ENCODE data around the gene DOK5.

DOK5 gene

DNA sequence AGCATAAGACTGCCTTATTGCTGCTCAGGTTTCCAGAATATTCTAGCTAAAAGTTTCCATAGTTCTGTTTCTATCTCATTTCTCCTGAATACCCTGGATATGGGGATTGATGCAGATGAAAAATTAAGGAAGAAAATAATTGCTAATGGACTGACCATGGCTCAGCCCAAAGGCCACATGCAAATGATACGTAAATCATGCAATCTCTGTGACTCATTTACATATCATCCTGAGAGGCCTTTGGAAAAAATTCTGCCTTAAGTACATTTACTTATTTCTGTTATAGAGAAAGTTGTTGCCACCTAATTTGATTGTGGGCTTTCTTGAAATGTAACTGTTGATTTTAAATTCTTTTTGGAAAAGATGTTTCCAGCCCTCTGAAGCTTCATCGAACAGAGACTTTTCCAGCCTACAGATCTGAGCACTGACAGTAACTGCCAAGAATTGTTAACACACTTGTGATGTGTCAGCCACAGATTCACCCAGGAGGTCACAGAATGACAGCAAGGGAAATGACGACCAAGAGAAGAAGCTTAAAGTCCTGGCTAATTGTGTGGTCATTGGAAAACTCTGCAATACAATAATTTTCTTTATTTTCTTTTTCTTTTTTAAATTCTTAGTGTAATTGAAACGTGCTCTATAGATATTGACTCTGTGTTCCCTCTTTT is 174.8 kb downstream of the DOK5 start:
- no peak for DNase-seq

DNA sequence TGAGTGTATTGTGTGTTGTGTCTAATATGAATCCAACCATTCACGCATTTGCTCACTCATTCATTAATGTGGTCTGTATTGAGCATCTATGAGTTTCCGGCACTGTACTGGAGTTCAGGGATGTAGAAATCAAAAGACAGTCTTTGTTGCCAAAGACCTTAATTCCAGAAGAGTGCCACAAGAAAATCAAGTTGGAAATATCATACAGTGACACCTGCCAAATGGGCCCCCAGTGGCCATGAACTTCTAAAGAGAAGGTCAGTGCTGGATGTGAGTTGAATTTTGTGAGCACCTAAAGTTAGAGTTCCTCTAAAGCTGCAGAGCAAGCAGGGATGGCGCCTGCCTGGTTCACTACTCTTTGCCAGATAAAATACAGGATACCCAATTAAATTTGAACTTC is 175.9 kb downstream of the DOK5 start:
- DNase-seq = no peak

DNA sequence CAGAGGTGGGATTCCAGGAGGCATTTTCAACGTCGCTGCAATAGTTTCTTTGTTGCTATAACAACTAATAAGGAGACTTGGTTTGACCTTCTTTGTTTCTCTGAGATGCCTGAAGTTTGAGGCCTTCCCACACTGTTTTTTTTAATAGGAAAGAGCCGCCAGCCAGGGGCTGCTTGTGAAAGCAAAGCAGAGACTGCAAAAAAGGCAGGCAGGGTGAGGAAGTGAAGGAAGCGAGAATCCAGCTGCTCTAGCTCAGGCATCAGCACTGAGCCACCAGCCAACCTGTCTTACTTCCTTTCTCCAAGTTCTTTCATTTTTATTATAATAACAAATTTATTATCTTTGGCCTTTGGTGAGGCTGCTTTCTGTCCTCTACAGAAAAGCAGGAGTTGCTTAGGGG is 179.1 kb downstream of the DOK5 start:
- DNase-seq = no peak

DNA sequence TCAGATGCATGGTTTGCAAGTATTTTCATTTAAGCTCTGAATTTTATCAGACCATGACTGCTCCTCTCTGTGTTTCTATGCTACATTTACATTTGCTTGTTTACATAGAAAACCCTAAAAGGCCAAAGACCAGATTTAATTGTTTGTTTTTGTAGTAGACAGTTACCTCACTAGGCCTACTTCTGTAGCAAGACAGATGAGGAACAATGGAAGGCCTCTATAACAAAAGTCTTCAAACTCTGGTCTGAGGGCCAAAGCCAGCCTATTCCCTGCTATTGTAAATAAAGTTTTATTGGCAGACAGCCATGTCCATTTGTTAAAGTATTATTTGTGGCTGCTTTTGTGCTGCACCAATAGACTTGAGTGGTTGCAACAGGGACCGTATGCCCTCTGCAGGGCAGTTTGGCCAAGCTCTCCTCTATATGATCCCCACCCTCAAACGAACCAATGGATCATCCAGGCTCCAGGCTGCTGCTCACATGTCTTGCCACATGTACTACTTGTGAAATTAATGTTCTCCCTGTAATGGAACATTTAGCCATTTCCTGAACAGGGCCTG is 182.0 kb downstream of the DOK5 start:
- no peak for DNase-seq

DNA sequence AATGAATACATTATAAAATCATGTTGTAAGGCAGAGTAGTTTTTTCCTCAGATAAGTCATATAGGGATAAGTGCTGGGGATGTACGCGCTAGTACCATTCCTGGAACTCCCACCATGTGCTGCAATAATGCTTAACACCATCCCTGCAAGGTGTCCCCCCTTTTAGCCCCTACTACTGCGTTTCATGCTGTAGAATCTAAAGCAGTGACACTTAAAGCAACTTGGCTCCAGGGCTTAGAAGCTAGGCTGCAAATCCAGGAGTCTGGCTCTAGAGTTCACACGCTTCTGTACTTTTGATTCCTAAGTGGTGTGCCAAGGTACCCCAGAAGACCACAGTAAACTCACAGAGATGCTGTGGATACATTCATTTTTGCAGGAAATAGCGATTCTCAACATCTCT is 183.1 kb downstream of the DOK5 start:
- DNase-seq = no peak

DNA sequence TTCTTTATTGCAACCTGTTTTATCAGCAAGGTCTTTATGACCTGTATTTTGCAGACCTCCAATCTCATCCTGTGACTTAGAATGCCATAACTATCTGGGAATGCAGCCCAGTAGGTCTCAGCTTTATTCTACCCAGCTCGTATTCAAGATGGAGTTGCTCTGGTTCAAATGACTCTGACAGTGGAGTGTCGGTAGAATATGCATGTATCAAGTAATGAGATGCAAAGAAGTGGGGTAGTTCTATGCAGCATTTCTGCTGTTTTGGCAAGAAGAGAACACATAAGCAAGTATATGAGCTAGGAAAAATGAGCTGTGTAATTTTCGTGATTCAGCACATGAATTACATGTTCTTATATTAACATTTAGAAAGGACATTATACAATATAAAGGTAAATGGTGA is 185.9 kb downstream of the DOK5 start:
- no peak for DNase-seq

DNA sequence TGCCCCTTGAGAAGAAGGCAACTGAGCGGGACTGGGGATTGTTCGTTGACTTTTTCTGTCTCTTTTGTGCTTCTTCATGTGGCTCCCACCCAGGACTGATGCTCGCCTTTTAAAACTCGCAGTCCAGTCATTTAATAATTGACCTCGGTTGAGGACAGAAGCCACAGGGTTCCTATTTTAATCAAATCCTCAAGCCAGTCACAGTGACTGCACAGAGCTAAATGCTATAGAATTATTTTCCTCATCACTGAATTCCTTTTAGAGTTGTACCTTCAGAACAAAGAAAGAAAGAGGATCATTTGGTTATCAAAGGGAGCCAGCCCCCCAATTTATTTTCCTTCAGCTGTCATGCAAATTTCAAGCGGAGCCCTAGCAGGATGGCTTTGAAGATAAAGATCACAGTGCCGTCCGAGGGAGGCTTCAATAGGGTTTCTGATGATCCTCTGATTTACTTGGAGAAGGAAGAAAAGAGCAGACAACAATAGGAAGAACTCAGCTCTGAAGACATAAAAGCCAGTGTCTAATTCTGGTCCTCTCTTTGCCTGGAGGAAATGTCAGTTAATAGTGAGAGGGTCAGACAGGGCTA is 186.6 kb downstream of the DOK5 start:
- no peak for DNase-seq

DNA sequence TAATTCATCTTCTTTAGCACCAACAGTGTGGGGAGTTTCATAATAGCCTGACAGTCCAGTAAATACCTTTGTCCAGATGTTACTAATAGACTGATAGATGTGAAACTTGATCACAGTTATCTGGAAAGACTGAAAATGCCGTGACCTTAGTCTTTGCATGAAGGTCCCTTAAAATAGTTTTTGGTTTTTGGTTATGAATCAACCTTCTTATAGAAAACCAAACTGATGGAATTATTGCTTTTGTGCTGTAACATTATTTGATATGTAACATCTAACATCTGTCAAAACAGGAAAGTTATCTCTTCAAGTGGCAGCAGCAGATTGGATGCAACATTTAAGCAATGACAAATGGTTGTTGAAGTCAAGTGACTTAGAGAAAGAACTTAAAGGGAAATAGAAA is 190.4 kb downstream of the DOK5 start:
- no peak for DNase-seq

DNA sequence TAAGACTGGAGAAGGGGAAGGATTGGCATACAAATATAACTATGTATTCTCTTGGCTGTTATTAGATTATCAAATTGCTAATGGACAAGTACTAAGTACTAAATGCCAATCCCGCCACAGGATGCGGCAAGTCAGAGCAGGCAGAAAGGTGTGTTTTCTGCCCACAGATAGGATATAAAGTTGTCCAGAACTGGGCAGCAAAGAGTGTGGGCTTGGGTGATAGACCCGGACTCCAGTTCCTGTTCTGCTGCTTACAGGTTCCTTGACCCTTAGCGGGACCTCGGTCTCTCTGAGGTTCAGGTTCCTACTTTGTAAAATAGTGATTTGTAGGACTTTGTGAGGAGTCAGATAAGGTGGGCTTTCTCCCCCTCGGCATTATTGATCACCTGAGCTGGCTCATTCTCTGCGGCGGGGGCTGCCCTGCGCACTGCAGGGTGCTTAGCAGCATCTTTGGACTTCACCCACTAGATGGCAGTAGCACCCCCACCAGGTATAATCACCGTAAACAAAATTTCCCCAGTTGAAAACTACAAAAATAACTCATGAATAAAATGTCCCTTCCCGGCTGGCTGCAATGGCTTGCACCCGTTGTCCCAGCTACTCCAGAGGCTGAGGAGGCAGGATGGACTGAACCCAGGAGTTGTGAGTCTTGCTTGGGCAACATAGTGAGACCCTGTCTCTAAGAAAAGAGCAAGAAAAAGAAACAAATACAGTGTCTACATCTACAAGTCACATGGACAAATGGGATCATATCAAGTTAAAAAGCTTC is 193.1 kb downstream of the DOK5 start:
- DNase-seq = no peak

DNA sequence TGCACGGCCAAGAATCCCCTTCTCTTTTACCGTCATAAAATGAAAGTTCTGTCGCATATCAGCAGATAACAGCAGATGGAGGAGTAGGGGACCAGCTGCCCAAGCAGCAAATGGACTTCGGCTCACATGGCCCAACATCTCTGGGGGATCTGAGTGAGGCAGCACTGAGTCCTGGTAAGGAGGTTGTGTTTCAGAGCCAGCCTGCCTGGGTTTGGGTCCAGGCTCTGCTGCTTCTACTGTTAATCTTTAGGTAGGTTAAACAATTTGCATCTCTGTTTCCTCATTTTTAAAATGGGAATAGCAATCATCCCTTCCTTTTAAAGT is 193.6 kb downstream of the DOK5 start:
- DNase-seq = no peak

DNA sequence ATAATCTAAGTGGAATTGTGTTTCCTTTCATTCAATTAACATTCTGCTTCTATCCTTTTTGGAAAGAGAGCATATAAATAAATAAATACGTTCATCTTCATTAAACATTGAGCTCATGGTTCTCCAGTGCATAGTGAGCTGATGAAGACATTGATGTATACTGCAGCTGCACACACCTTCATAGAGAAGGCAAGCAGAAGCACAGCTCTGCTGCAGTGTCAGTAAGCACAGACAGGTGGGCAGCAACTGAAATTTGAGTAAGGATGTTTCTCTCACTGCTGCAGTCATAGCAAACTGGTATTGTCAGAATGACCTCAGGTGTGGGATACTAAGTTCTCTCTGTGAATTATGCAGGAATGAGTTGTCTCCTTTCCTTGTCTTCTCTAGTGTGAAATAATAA is 202.9 kb downstream of the DOK5 start:
- DNase-seq = no peak

DNA sequence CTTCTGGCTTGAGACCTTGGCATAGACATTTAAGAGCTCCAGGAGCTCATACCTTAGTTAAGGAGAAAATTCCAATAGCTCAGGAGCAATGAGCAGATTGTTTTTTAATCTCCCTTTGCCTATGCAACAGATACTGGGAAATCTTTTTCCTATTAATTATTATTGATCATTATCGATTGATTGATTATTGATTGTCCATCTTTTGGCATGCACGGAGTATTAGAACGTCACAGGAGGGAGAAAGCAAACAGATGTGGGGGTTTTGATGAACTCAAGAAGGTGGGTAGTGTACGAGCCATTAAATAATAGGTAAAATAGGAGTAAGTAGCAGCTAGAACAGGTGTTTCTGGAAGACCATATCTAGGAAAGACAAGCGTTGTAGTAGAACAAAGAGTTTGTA is 205.0 kb downstream of the DOK5 start:
- no peak for DNase-seq

DNA sequence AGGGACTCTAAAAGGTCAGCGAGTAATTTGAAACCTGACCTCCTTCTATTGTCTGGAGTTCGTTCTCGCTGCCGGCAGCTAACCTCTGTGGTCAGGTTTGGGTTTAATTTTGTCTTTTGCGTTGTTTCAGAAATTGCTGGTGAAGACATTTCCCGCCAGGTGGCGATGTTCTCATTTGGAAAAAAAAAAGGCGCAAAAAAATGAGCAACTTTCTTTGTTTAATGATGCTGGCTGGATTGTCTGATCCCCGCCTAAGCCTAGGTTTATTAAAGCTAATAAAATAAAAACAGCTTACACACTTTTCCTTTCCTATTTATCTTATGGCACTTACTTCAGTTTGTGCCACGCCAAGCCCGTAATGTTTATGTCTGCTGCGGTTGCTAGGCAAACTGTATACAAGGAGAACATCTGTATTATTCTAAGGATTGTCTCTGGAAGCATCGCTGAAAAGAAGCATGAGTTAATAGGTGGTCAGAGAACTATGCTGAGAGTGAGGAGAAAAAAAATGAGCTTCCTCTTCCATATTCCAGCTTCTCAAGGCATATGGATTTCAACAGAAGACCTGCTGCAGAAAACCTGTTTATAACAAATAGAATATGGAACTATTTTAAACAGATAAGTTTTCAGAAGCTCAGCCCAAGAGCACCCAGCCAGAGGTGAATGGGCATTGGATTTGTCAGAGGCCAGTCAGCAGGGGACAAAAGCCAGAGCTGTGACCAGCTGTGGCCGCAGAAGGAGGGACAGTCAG is 205.7 kb downstream of the DOK5 start:
- DNase-seq = no peak

DNA sequence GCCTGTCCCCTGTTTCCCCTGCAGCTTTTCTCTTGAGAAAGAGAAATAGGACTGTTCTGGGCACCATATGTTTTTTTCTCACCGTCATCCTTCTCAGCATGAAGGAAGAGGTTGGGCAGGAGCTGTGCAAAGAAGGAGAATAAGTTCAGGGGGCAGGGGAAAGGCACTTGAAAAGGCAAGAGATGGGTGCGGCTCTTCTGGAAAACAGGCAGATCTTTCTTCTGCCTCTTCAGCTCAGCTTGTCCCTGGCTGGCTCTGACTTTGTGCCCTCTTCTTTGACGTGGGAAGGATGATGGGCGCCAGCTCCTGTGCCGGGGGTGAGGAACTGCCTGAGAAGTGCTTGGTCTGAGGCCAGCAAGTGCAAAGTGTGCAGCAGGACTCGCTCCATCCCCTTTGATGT is 206.5 kb downstream of the DOK5 start:
- no peak for DNase-seq

DNA sequence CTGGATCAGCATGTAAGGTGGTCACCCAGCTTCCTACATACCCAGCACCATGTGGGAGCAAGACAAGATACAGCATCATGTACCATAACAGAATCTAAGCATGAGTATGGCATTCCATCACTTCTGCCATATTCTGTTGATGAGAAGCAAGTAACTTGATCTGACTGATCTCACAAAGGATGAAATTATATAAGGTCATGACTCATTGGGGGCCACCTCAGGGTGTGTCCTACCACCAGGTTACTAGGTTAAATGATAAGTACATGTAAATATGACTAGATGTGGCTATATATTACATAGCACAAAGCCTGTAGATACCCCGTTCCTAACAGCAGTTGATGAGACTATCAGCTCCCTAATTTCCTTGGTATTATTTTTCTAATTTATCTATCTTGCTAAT is 213.1 kb downstream of the DOK5 start:
- DNase-seq = no peak

DNA sequence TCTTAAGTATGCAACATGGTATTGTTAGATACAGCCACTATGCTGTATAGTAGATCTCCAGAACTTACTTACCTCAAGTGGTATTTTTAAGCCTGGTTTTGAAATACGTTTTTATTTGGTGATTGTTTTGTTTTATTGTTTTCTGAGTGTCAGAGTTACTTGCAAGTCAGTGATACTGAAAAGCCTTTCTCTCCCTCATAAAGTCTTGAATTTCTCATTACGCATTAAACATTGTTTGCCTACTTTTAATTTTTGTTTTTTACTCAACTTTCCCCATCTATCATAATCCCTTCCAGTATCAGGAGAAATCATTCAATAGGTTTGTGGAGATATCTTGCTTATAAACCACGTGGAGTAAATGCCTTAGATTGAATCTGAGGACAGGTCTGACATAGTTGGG is 214.9 kb downstream of the DOK5 start:
- DNase-seq = no peak

DNA sequence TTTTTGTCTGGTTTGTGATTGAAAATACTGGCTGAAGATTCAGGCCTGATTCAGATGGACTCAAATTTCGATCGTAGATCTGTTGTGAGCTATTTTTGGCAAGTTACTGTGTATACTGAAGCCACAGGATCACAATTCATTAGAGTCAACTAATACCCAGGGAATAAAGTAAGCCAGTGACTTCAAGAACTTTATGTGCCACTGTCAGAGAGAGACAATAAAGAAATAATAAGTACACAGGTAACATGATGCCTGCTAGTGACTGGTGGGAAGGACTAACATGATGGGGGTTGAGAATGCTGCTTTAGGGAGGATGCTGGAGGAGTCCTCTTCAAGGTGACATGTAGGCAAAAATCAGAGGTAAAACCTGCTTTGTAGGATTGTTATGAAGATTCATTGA is 215.9 kb downstream of the DOK5 start:
- no peak for DNase-seq

DNA sequence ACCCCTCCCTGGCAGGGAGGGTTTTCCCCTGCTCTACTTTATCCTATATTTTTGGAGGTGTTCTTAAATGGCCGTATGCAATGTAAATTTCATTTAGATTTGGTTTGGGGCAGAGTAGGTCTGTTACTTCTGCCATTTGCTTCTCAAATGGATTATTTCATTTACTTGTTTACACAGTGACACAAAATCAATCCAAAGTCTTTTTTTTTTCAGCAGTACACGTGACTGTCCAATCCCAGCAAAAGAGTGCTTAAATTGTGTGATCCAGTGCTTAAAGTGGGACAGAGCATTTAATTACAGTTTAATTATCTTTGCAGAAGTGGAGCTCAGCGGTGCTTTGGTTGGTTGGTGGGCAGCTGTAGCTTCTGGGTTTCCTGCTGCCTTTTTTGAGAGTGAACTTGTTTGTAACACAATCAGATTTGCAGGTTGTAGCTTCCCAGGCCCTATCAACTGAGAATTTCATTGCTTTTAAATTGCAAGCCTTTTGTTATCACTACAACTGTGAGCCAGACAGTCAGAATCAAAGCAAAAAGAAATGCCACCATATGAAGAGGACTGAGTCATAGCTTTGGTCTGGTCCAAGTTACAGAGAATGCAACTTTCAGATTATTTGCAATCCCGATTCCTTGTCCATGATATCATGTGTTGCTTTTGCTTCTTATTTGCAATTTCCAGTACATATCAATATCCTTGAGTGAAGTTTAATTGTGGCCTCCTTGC is 216.9 kb downstream of the DOK5 start:
- no peak for DNase-seq

DNA sequence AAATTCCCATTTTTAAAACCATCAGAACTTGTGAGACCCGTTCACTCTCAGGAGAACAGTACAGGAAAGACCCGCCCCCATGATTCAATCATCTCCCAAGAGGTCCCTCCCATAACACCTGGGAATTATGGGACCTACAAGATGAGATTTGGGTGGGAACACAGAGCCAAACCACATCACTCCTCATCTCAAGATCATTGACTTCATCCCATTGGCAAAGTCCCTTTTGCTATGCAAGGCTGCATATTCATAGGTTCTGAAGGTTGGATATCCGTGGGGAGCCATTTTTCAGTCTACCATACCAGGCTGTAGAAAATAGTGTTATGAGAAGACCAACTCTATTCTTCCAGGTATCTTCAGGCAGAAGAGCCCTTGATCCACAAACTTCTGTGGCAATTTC is 219.1 kb downstream of the DOK5 start:
- no peak for DNase-seq

DNA sequence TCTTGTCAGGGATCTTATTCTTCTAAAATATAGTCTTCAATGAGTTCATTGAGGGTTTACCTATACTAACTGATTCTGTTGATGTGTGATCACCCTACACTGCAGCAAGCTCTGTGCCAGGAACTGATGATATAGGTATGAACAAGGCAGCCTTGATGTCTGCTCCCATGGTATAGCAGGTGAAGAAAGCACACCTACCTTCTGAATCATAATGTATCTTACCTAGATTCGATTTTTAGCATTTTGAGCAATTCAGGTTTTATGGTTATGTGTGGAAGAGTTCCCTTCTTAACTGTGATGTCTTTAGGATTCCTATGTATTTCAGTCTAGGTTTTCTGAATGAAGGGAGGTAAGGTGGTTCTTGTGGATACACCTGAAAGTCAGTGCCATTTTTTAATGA is 223.0 kb downstream of the DOK5 start:
- DNase-seq = no peak

All from NCI-H1436 treated with DMSO at 0.1 percent for 48 hours (cell line).